ENCODE results near the gene HIPK1. TPM values are rescaled to one million over a fixed set of nuclear protein-coding genes. Genes with fewer than 3 reads are reported as not detected.

HIPK1 gene
- 12.7 and 17.5 TPM in 2 replicates for total RNA-seq

GRCh38 chr1:113928941-113929749, at the start of gene HIPK1:
Gene HIPK1, plus strand, starts transcription at chr1:113929324.

GRCh38 chr1:113887402-113888175, 41.5 kb upstream of the HIPK1 start, which contains the start of gene BCL2L15:
Gene BCL2L15, minus strand, starts transcription at chr1:113887581. Its CDS starts 206 bp downstream, at chr1:113887375.

GRCh38 chr1:113904674-113905434, 24.3 kb upstream of the HIPK1 start, which contains the start of the genes AP4B1 and DCLRE1B:
Gene AP4B1, minus strand, starts transcription at chr1:113904799. Its CDS starts 82 bp downstream, at chr1:113904717.
Gene DCLRE1B, plus strand, starts transcription at chr1:113905326. Its CDS starts 261 bp downstream, at chr1:113905587.

GRCh38 chr1:113978863-113979702, 50.0 kb downstream of the HIPK1 start, which contains the start of gene OLFML3:
Gene OLFML3, plus strand, starts transcription at chr1:113979474. Its CDS starts 43 bp downstream, at chr1:113979517.

Other genes starting within 250 kb of the HIPK1 start
- gene PHTF1, start 169.8 kb upstream of the HIPK1 start, total RNA-seq: 27.1 and 36.9 TPM in 2 replicates
- gene RSBN1, start 116.8 kb upstream of the HIPK1 start, total RNA-seq: 5.2 and 6.2 TPM in 2 replicates
- gene PTPN22, start 57.6 kb upstream of the HIPK1 start, total RNA-seq: 1.4 and 1.7 TPM in 2 replicates
- gene BCL2L15, start 41.7 kb upstream of the HIPK1 start, total RNA-seq: not detected in 2 replicates
- gene AP4B1, start 24.5 kb upstream of the HIPK1 start, total RNA-seq: 14.0 and 21.6 TPM in 2 replicates
- 2.9 and 3.9 TPM in 2 replicates for gene DCLRE1B, start 24.0 kb upstream of the HIPK1 start, total RNA-seq
- gene OLFML3, start 50.1 kb downstream of the HIPK1 start, total RNA-seq: 153 and 175 TPM in 2 replicates
- gene SYT6, start 224.5 kb downstream of the HIPK1 start, total RNA-seq: not detected in 2 replicates